Germinal center (tissue), 1 donor: ENCODE results near the gene TSBP1.
"Not testable (repeated sequence)": the region's sequence is repeated elsewhere in the genome, so short reads cannot be mapped to it uniquely, and the experiment has no call there.

ENCODE experiments used
- DNase-seq: peaks from one replicate; pipeline ENCODE4 v3.0.0; 2012; ENCODE audit warnings: mixed read lengths, low spot score

Gene TSBP1

DNA sequence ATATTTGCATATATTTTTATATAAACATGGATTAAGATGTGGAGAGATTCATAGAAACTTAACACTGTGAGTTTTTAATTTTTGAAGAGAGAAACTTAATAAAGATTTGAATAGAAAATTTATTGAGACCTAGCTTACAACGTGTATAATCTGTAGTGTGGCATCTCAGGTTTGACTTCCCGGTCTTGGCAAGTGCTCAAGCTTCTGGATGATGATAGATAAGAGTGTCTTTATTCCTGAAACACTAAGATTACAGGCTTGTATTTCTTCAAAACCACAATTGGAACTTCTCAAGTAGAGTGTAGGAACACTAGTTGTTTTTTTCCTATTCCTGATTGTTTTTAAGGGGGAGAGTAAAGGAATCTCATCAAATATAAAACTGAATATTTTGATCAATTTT lies 83.3 kb downstream of the TSBP1 start:
- no peak for DNase-seq

DNA sequence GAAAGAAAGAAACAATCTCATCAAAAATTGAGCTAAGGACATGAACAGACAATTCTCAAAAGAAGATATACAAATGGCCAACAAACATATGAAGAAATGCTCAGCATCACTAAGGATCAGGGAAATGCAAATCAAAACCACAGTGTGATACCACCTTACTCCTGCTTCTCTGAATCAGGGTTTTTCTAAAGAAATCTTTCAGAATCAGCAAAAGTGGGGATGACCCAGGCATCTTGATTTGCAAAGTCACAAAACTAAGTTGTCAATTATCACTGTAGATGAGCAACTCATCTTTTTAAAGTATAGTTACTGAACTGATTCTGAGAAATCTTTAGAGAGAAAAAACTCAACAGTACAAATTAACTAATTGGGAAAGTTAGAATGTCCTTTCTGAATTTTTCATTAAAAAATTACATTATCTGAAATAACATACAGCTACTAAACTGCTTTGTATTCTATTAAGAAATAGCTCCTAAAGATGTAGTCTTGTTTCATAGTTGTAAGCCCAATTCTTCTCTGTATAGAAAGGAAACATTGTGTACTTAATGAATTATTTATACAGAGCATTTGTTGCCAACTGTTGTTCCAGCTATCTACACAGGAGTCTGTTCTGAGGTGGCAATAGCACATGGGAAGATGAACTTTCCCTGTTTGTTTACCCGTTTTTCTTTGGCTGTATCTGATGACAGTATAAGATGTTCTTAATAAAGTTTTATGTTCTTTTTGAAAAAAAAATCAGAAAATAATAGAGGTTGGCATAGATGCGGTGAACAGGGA lies 97.7 kb downstream of the TSBP1 start:
- DNase-seq, result not testable (repeated sequence)

DNA sequence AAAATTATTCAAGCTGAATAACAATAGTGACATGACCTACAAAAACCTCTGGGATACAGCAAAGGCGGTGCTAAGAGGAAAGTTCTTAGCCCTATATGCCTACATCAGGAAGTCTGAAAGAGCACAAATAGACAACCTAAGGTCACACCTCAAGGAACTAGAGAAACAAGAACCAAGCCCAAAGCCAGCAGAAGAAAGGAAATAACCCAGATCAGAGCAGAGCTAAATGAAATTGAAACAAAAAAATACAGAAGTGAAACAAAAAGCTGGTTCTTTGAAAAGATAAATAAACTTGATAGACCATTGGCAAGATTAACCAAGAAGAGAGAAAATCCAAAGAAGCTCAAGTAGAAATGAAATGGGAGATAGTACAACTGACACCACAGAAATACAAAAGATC lies 100.3 kb downstream of the TSBP1 start:
- DNase-seq, result peak; percentile 17

DNA sequence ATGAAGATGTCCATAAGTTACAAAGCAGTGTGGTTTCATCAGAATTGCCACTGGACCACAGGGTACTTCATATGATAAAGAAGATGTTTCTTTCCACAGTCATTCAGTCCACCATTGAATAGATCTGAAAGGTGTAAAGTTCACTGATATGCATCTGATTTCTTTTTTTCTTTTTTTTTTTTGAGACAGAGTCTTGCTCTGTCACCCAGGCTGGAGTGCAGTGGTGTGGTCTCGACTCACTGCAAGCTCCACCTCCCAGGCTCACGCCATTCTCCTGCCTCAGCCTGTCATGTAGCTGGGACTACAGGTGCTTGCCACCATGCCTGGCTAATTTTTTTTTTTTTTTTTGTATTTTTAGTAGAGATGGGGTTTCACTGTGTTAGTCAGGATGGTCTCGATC lies 103.2 kb downstream of the TSBP1 start:
- DNase-seq, result not testable (repeated sequence)

DNA sequence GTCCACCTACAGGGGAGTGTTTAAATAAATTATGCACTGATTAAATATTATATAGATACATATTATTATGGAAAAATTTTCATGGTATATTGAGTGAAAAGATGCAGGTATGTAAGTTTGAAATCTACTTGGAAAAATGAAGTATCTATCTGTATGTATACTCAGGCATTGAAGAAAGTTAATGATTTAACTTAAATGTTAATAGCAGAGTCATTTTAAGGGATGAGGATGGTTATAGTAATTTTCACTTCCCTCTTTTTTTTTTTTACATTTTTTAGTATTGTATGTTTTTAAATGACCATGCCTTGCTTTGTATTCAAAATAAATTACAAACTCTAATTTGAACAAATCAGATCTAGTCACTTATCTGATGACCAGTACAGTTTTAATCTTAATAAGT lies 104.7 kb downstream of the TSBP1 start:
- no peak for DNase-seq

DNA sequence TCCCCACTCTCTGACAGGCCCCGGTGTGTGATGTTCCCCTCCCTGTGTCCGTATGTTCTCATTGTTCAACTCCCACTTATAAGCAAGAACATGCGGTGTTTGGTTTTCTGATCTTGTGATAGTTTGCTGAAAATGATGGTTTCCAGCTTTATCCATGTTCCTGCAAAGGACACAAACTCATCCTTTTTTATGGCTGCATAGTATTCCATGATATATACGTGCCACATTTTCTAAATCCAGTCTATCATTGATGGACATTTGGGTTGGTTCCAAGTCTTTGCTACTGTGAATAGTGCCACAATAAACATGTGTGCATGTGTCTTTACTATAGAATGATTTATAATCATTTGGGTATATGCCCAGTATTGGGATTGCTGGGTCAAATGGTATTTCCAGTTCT lies 114.4 kb downstream of the TSBP1 start:
- not testable (repeated sequence) for DNase-seq

DNA sequence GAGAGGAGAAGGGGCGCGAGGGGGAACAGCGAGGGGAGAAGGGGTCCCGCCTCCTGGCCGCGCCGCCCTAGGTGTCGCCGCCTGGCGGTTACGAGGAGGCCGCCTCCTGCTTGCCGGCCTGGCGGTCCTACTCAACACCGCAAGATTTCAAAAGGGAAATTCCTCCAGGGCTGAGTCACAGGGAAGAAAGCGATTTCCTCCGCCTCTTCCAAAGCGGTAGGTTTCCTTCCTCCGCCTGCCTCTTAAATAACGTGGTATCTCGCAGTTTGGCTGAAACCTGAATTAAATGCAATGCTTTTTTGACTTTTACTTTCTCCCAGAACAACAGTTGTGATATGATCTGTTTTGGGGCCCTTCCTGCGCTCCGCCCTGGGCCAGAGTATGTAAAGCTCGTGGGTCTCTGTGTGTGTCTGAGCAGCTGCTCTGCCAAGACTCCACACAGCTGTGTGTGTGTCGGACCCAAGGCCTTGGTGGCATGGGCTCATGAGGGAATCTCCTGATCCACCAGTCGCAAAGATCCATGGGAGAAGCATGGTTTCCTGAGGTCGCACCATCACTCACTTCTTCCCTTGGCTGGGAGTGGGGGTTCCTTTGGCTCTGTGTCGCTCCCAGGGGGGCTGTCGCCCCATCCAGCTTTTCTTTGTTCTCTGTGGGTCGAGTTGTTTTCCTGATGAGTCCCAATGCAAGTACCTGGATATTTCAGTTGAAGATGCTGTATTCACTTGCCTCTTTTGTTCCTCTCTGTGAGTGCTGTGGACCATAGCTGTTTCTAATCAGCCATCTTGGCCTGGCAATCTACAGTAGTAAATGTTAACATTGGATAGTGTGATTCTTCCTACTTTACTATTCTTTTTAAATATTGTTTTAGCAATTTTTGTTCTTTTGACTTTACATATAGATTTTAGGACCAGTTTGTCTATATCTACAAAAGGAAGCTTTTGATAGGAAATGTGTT lies 116.2 kb downstream of the TSBP1 start:
- peak; percentile 76 for DNase-seq

DNA sequence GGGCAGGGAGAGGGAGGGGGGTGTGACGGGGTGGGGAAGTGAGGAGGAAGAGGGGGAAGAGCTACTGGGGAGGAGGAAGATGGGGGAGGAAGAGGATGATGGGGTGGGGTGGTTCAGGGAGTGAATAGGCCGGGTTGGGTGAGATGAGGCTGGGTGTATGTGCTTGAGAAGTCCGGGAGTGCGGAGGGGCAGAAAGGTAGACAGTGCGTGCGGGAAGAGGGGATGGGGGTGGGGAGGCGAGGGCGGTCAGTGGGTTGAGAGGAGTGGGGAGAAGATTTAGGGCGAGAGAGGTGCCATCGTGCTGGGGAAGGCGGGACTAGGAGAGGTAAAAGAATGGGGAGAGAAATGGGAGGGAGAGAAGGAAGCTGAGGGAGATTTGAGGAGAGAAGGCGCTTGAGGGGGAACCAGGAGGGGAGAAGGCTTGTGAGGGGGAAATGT lies 116.9 kb downstream of the TSBP1 start:
- DNase-seq, result no peak

DNA sequence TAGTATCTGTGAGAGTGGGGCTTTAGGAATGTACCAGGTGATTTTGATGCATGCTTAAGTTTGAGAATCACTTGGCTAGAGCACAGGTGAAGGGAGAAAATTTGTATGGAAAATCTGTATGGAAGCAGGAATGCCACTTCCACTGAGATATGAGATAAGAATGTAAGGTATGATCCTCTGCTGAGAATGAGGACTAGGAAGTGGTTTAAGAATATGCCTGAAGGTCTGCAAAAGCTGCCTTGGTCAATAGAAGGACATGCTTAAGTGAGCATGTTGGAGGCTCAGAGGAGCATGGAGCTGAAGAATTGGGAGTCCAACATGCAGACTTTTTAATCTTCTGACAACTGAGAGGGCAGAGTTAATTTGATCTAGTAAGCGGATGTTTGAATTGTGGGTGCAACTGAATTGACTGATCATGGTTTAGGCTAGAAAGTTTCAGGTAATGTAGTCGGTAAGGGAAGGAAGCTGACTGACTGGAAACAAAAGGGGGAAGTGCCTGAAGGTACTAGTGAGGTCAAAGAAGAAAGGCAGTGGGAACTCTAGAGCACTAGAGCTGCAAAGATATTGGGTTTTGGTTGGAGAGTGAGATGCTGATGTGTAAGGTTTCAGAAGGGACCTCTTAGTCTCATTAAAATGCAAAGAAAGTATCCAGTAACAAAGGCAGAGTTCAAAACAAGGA lies 119.2 kb downstream of the TSBP1 start:
- DNase-seq, result peak; percentile 33

DNA sequence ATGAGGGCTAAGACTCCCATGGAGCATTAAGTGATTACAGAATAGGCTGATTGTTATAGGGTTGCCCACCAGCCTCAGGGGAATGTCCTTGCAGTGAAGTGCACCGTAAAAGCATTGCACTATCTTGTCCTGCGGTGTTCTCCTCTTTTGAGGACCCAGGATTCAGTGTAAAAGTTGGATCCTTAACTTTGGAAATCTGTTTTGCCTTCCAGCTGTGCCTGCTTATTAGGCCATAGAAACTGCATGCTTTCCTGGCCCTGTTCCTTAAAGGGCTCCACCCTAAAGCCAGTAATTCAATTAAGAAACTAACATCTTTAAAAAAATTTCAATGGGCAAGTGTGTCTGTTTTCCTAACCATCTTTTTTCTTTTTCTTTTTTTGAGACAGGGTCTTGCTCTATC lies 122.4 kb downstream of the TSBP1 start:
- no peak for DNase-seq

DNA sequence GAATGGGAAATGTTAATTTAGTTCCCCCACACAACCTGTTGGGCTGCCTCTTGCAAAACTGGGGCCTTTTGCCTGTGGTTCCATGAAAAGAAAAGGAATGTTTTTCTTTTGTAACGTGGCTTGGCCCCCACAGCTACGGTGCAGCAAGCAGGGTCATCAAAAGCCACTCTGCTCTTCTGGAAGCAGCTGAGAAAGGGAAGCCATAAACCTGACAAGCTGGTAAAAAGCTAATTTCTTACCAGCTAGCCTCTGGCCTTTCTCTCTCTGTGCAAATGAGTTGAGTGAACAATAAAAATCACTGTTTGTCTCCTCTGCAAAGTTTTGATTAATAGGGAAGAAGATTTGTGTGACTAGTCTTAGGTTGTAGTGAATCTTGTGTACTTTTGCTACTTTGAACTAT lies 124.3 kb downstream of the TSBP1 start:
- no peak for DNase-seq

DNA sequence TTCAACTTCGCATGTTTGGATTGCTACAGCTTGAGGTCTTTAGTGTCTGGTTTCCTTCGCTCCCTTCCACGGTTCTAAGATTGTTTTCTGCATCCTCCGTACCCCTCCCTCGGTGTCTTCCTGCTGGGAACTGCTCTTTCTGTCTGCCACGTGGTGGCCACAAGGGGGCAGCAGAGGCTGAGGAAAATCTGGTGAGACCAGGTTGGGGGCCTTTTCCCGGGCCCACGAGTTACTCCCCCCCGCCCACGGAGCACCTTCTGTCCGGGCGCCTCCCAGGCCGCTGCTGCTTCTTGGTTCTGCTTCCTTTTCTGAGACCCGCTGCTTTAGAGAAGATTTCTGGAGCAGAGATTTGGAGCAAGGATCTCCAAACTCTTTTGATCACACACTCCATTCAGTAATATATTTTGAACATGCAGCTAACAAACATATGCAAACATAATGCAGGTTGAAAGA lies 126.7 kb downstream of the TSBP1 start:
- peak; percentile 93 for DNase-seq

DNA sequence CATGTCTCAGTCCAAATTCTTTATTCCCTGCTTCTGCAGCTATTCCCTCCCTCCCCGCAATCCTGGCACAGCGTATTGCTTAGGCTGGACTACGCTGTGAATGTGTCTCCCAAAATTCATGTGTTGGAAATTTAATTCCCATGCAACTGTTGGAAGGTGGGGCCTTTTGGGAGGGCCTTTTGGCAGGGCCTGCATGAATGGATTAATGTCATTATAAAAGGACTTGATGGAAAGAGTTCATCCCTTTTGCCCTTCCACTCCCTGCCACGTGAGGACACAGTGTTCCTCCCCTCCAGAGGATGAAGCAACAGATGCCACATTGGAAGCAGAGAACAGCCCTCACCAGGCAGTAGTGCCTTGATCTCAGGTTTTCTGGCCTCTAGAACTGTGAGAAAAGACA lies 127.4 kb downstream of the TSBP1 start:
- no peak for DNase-seq
